HG02885 (cell line): ENCODE data around the gene FAM200B.
"Not testable (repeated sequence)": the region's sequence is repeated elsewhere in the genome, so short reads cannot be mapped to it uniquely, and the experiment has no call there.

Source experiments
- ATAC-seq: cut with Tn5 transposase; IDR thresholded peaks from one replicate; pipeline ENCODE4 v1.9.1; 2021; ENCODE audit warnings: mild to moderate bottlenecking; ENCODE audit not compliant: unreplicated experiment, poor library complexity

The FAM200B gene

DNA sequence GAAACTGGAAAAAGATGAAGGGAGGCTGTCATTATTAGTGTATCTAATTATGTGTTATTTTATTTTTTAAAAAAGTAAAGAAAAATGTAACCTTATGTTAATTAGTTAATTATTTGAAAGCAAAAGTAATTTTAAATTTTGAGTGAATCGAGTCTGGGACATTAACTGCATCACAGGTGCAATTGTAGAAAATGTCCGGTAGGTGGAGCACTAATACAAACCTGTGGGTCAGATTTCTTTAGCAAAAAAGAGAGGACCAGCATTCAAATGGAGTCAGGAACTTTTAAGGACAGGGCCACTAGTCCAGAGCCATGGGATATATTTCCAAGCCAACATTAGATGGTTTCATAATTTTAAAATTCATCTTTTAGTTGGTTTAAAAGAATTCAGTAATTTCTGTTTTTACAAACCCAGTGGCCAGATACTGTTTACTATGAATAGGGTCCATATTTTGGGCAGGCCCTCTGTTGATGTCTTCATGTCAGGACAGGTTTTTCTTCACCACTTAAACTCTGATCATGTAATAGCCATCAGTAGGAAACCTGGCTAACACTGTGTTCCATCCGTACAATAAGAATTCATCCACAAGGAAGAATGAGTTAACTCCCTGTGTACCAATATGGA, 48.4 kb downstream of the FAM200B start:
- peak; percentile 73 for ATAC-seq

DNA sequence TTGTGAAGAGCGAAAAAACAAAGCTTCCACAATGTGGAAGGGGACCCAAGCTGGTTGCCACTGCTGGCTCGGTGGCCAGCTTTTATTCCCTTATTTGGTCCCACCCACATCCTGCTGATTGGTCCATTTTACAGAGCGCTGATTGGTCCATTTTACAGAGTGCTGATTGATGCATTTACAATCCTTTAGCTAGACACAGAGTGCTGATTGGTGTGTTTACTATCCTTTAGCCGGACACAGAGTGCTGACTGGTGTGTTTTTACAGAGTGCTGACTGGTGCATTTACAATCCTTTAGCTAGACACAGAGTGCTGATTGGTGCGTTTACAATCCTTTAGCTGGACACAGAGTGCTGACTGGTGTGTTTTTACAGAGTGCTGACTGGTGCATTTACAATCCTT, 51.4 kb downstream of the FAM200B start:
- not testable (repeated sequence) for ATAC-seq

DNA sequence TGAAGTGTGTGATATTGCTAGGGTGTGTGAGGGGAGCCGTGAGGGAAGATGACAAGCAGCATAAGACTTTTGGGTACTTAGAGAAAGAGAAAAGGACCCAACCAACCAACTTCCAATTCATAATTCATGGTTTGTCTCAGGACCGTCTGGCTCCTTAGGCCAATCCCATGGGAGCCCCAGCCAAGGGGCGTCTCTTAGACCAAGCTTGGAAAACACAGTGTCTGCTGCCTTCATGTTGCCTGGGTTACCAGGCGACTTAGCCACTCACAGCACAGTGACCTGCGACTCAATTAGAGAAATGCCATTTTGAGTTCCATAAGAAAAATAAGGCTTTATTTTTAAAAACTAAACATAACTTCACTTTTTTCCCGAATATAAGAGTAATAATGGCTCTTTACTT, 53.9 kb downstream of the FAM200B start:
- ATAC-seq: no peak

DNA sequence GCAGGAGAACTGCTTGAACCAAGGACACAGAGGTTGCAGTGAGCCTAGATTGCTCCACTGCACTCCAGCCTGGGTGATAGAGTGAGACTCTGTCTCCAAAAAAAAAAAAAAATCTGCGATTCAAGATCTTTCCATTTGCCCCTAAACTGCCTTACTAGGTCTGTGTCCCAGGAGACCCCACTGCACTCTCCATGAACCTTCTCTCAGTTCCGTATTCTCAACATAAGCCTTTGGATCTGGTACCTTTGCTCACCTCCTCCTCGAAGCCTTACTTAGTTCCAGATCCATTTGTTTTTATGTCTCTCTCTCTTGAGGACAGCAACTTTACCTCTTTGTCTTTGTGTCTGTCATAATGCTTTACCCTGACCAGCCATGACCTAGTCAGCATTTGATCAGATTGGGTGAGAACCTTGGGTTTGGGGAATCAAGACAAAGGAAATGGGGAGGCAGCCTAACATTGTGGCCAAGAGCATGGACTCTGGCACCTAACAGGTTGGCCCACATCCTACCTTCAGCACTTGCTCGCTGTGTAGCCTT, 55.0 kb downstream of the FAM200B start:
- ATAC-seq: no peak

GRCh38 chr4:15737255-15737654, 55.6 kb downstream of the FAM200B start:
- ATAC-seq: no peak

- ATAC-seq: no peak
Observed at GRCh38 chr4:15738877-15739276, 57.2 kb downstream of the FAM200B start.
